HG03196 (cell line): ENCODE data around the gene NSD2.
"Not testable (repeated sequence)": the region's sequence is repeated elsewhere in the genome, so short reads cannot be mapped to it uniquely, and the experiment has no call there.

Experiments
- ATAC-seq: cut with Tn5 transposase; IDR thresholded peaks from one replicate; pipeline ENCODE4 v1.9.1; 2021; ENCODE audit not compliant: unreplicated experiment

The NSD2 gene

GRCh38 chr4:1993718-1994516, 122.7 kb downstream of the NSD2 start:
- not testable (repeated sequence) for ATAC-seq

- no peak for ATAC-seq
These were observed 123.7 kb downstream of the NSD2 start for GRCh38 chr4:1994938-1995337.

- ATAC-seq, result no peak
These were observed 125.8 kb downstream of the NSD2 start for GRCh38 chr4:1996866-1997611.

- no peak for ATAC-seq
These were observed 126.5 kb downstream of the NSD2 start for GRCh38 chr4:1997712-1998111.

- no peak for ATAC-seq
These were observed 127.1 kb downstream of the NSD2 start for GRCh38 chr4:1998296-1998695.

GRCh38 chr4:1999308-1999707, 128.1 kb downstream of the NSD2 start:
- ATAC-seq, result not testable (repeated sequence)

- not testable (repeated sequence) for ATAC-seq
These were observed 132.2 kb downstream of the NSD2 start for GRCh38 chr4:2003361-2003760.

- ATAC-seq, result no peak
These were observed 135.2 kb downstream of the NSD2 start for GRCh38 chr4:2006367-2006766.

- no peak for ATAC-seq
These were observed 135.9 kb downstream of the NSD2 start for GRCh38 chr4:2006956-2007653.

GRCh38 chr4:2007804-2008670, 136.8 kb downstream of the NSD2 start:
- ATAC-seq, result no peak

- ATAC-seq, result no peak
These were observed 137.4 kb downstream of the NSD2 start for GRCh38 chr4:2008671-2008920.

GRCh38 chr4:2008921-2009650, 137.9 kb downstream of the NSD2 start, which contains the start of gene NELFA:
TSS of gene NELFA (minus strand) at chr4:2008974. CDS start at chr4:2008959, 15 bp downstream.
- peak; percentile 85 for ATAC-seq

GRCh38 chr4:2009651-2010233, 138.5 kb downstream of the NSD2 start:
- ATAC-seq, result no peak

- ATAC-seq, result no peak
These were observed 140.4 kb downstream of the NSD2 start for GRCh38 chr4:2011583-2011982.

GRCh38 chr4:2015008-2015407, 143.8 kb downstream of the NSD2 start:
- no peak for ATAC-seq

GRCh38 chr4:2021358-2022018, 150.3 kb downstream of the NSD2 start:
- ATAC-seq, result not testable (repeated sequence)

GRCh38 chr4:2024683-2025082, 153.5 kb downstream of the NSD2 start:
- ATAC-seq, result no peak

- ATAC-seq, result no peak
These were observed 154.6 kb downstream of the NSD2 start for GRCh38 chr4:2025817-2026216.

- ATAC-seq, result not testable (repeated sequence)
These were observed 155.9 kb downstream of the NSD2 start for GRCh38 chr4:2027120-2027519.
